HG03097 (cell line): ENCODE results near the gene DUSP10.

Experiments
- ATAC-seq: cut with Tn5 transposase; IDR thresholded peaks from one replicate; pipeline ENCODE4 v1.9.1; 2021; ENCODE audit not compliant: unreplicated experiment, low FRiP score

The DUSP10 gene

DNA sequence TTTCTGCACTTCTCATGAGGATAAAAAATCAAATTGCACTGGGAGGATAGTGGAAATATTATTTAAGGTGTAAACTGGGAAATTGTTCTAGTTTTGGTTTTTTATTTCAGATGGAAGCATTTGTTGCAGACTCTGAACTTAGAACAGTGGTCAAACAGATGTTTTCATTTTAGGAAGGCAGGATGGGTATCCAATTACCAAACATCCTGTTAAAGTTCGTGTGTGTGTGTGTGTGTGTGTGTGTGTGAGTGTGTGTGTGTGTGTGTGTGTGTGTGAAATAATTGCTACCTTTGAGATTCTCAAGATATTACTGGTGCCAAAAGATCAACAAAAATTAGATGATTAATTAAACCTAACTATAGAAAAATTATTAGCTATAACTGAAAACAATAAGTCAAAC is 24.3 kb upstream of the DUSP10 start:
- no peak for ATAC-seq

DNA sequence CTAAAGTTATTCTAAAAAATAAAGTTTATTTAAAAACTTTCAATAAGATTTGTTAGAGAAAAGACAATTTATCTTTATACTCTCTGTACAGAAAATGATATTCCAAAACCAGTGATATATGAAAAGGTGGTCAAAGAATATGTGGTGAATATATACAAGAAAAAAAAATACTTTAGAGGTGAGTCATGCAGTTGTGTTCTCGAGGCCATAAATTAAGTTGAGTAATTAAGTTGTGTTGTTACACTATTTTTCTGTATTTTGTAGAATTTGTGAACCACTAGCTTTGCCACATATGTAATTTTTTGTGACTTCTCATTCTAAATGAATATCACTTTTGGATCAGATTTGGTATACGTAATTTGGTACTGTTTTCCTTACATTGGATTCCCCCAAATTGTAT is 23.6 kb upstream of the DUSP10 start:
- no peak for ATAC-seq

DNA sequence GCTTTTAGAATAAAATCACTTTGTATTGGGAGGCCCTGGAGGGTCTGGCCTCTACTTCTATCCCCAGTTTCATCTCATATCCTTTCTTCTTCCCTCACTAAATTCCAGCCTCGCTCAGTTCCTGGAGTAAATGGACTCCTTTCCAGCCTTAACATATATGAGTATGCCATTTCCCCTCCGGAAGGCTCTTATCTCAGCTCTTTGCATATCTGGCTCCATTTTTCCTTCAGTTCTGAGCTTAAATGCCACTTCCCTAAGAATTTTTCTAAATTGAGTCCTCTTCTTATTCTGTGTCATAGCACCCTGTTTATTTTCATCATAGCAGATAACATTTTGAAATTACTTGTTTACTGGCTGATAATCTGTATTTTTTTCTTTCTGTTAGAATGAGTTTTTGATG is 20.2 kb upstream of the DUSP10 start:
- ATAC-seq: no peak

DNA sequence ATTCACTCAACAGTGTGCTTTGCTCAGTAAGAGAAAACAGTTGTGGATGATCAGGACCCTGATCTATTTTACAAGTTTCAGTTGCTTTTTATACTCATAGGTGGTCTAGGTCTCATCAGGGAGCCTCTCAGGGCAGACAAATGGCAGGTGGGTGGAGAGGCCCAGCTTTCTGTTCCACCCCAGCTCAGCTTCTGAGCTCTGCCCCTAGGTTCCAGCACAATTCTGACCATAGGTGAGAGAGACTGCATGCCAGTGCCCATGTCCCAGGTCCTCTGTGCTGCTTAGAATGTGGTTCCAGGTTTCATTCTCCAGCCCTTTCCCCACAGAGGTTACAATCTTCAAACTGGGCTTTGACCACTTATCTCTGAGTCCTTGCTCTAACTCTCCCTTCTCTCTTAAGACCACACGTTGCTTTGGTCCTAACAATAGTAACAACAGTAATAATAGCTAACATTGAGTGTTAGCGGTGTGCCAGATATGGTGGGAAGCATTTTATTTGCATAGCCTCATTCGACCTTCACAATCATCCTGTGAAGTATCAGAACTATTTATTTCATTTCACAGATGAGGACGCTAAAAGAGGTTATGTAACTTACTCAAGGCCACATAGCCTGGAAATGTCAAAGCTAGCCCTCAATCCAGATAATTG is 19.6 kb upstream of the DUSP10 start:
- no peak for ATAC-seq

DNA sequence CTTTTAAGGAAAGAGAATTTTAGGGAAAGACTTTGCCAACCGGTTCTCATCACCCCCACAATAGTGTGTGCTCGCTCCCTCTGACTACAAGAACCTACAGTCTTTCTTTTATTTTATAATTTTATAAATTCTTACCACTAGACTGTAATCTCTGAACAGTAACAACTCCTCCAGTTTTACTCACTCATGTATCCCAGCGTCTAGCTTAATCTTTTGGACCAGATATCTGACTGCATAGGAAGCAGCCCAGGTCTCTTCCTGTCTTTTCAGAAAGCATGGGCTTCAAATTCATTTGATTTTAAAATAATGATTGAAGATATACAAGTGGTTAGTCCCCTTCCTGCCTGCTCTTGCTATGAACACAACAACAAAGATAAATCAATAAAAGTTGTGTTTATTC is 19.0 kb upstream of the DUSP10 start:
- no peak for ATAC-seq

GRCh38 chr1:221759436-221759835 is 17.5 kb upstream of the DUSP10 start:
- no peak for ATAC-seq

- ATAC-seq: no peak
These were observed 16.6 kb upstream of the DUSP10 start for GRCh38 chr1:221758455-221758854.

- no peak for ATAC-seq
These were observed 15.1 kb upstream of the DUSP10 start for GRCh38 chr1:221756830-221757551.

DNA sequence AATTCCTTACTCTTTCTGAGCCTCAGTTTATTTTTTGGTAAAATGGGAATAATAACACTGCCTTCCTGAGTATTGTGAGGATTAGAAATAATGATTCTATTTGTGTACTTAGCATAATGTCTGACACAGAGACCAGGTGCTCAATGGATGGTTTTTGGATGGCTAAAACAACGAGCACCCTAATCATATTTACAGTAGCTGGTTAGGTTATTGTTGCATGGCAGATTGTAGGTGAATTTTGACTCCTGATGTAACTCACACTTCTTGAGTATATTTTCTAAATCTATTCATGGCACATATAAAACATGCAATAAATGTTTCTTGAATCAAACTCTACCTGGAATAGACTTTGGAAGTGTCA is 11.9 kb upstream of the DUSP10 start:
- ATAC-seq: peak; percentile 26

- no peak for ATAC-seq
These were observed 9.5 kb upstream of the DUSP10 start for GRCh38 chr1:221751226-221751887.

- ATAC-seq: no peak
These were observed 7.1 kb upstream of the DUSP10 start for GRCh38 chr1:221748981-221749380.

GRCh38 chr1:221747839-221748238 is 6.0 kb upstream of the DUSP10 start:
- ATAC-seq: no peak

- ATAC-seq: peak; percentile 10
These were observed 1.7 kb upstream of the DUSP10 start for GRCh38 chr1:221743416-221744208.

DNA sequence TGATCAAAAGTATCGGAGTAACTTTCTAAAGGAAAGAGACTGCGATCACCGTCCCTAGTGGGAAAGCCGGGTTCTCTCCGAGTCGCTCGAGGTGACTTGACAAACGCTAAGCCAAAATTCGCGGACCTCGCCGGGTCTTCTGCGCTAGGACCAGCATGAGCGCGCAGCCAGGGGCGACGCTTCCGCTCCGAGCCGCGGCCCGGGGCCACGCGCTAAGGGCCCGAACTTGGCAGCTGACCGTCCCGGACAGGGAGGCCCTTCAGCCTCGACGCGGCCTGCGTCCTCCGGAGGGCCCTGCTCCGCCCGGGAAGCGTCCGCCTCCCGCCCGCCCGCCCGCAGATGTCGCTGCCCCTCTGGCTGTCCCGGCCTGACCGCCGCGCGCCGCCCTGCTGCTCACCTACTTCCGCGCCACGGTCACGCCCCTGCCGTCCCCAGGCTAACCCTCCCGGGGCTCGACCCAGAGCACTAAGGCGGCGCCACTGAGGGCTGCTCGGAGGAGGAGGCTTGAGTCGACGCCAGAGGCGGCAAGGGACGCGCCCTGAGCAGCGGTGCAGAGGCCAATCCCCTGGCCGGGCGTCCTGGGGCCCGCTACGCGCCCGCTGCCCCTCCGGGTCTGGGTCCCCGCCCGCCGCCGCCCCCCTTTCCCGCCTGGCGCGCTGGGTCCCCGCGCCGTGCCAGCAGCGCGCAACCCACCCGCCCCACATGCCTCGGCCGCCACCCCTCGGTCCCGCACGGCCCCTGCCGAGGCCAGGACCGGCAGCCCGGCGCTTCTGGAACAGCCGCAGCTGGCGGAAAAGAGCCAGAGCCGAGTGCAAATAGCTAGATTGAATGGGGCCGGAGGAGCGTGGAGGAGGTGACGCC is 896 bp upstream of the DUSP10 start:
- peak; percentile 37 for ATAC-seq

DNA sequence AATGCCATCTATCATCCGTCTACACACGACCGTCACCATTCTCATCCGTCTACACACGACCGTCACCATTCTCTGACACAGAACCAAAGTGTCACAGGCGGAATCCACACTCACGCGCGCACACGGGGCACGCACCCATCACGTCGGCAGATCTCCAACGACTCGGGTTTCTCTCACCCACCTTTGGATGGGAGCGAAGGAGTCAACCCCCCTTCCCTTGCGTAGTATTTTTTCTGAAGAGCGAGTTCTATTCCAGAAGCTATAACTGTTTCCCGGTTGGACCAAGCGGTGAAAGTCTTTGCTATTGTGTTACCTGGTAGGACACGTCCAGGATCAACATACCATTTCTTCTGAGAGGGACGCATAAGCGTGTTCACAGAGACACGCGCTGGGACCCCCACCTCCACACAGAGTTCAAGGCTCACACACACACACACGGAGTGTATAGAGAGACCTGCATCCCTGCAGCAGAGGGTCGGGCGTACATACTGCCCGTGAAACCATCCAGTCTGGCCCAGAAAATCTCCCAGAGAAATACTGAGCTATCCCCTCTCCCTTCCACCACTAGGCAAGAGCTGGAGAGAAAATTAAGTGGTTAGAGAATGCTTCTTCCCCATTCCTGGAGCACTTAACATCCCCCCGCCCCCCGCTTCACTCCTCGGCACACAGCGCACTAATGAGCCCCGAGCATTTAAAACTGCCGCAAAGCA is 741 bp downstream of the DUSP10 start:
- ATAC-seq: no peak

DNA sequence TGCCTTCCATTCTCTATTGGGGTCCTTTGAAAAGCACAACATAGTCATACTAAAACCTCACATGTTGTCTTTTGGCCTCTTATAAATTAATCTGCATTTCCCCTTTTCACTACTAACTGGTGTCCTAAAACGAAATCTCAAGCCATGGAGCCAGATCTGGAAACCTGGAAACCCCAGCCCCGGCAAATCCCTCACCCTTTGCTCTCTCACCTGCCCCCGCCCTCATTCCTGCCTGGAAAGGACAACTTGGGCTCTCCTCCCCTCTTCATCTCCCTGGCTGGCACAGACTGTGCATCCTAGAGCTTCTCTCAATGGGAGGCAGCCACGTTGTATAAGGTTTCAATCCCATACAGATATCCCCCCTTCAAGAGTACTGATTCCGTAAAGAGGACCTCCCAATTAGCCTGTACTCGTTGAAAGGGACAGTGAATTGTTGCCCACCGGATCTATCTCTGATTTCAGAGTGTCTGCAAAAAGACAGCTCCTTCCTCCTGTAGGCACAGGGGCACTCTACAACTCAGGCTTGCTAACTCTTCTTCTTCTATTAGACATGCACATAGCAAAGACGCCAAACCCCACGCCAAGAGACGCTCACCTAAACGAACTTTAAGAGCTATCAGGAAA is 1.4 kb downstream of the DUSP10 start:
- no peak for ATAC-seq

- ATAC-seq: no peak
These were observed 2.2 kb downstream of the DUSP10 start for GRCh38 chr1:221739677-221740025.

GRCh38 chr1:221739018-221739676 is 2.7 kb downstream of the DUSP10 start:
- no peak for ATAC-seq

- ATAC-seq: no peak
These were observed 5.2 kb downstream of the DUSP10 start for GRCh38 chr1:221736714-221737113.
